H1 (cell line): Measurements from ENCODE around the gene PNPLA1. TPM values are rescaled to one million over a fixed set of nuclear protein-coding genes. Genes with fewer than 3 reads are reported as not detected.

ENCODE experiments used
- CTCF ChIA-PET: fragments of 300-600 bp; sonication (Branson Sonifier 250); formaldehyde crosslinking; loops from one replicate; lab custom pipeline; 2021; ENCODE audit not compliant: partially characterized antibody; lab: Charles Lee
- POLR2A ChIA-PET: fragments of 300-600 bp; sonication (Branson Sonifier 250); formaldehyde crosslinking; loops from one replicate; lab custom pipeline; 2021; ENCODE audit warnings: inconsistent platforms; ENCODE audit not compliant: partially characterized antibody; lab: Charles Lee
- DNase-seq, 2 experiments: peaks; one replicate each; pipeline versions ENCODE4 v3.0.0 to v3.0.0-alpha.2; 2010 to 2022; ENCODE audit warnings: low spot score in 2 of 2, low read depth in 1 of 2, mixed read lengths in 1 of 2
- FAIRE-seq: peaks from 2 replicates; lab custom pipeline; 2011; peaks lifted over from hg19 to GRCh38; lab: Jason Lieb, UNC
- H2AFZ ChIP-seq: 2 replicates; pipeline ENCODE4 v1.8.1; 2012; ENCODE audit warnings: low read length, inconsistent platforms
- H2AK5ac ChIP-seq: 2 replicates; pipeline ENCODE4 v1.6.1; 2013; ENCODE audit warnings: low read depth, low read length
- H2BK120ac ChIP-seq: replicated peaks from 2 replicates; pipeline ENCODE3; 2013; ENCODE audit warnings: low read depth, low read length, inconsistent platforms
- H2BK12ac ChIP-seq: 2 replicates; pipeline ENCODE4 v1.6.1; 2013; ENCODE audit warnings: low read depth, low read length
- H2BK15ac ChIP-seq: 2 replicates; pipeline ENCODE4 v1.6.1; 2013; ENCODE audit warnings: low read length
- H2BK20ac ChIP-seq: 2 replicates; pipeline ENCODE4 v1.6.1; 2013; ENCODE audit warnings: low read length
- H2BK5ac ChIP-seq: 2 replicates; pipeline ENCODE4 v1.6.1; 2013; ENCODE audit warnings: low read depth, low read length
- H3K14ac ChIP-seq: 2 replicates; pipeline ENCODE4 v1.6.1; 2013; ENCODE audit warnings: inconsistent platforms; ENCODE audit not compliant: insufficient read length
- H3K18ac ChIP-seq: 2 replicates; pipeline ENCODE4 v1.6.1; 2013; ENCODE audit warnings: low read length; ENCODE audit errors: extremely low read depth
- H3K23ac ChIP-seq: 2 replicates; pipeline ENCODE4 v1.6.1; 2013; ENCODE audit warnings: inconsistent platforms; ENCODE audit not compliant: insufficient read length
- H3K23me2 ChIP-seq: 2 replicates; pipeline ENCODE4 v1.6.1; 2013; ENCODE audit warnings: low read depth, low read length
- H3K27ac ChIP-seq: 2 replicates; pipeline ENCODE4 v1.6.1; 2011; ENCODE audit warnings: low read depth, low read length, inconsistent platforms
- H3K27me3 ChIP-seq, 4 experiments: replicated peaks in 1 of 4; 1 replicate in 1 of 4; 2 replicates in 3 of 4; pipeline versions ENCODE4 v1.6.1 to v1.8.1; 2011 to 2013; ENCODE audit warnings: low read length in 3 of 4, mild to moderate bottlenecking in 3 of 4, inconsistent platforms in 2 of 4, mixed read lengths in 2 of 4, moderate library complexity in 1 of 4; ENCODE audit not compliant: control insufficient read depth in 3 of 4, insufficient read depth in 3 of 4; ENCODE audit errors: extremely low read depth in 1 of 4
- H3K36me3 ChIP-seq, 4 experiments: 2 replicates each; pipeline versions ENCODE4 v1.6.1 to v1.8.1; 2011 to 2013; ENCODE audit warnings: mild to moderate bottlenecking in 4 of 4, low read length in 3 of 4, moderate library complexity in 2 of 4, control low read depth in 1 of 4, inconsistent platforms in 1 of 4; ENCODE audit not compliant: insufficient read depth in 4 of 4, control insufficient read depth in 2 of 4
- H3K4ac ChIP-seq: replicated peaks from 2 replicates; pipeline ENCODE3; 2013; ENCODE audit warnings: low read length, low read depth, mixed read lengths, inconsistent platforms; ENCODE audit not compliant: insufficient read length
- H3K4me1 ChIP-seq, 4 experiments: replicated peaks in 1 of 4; 1 replicate in 1 of 4; 2 replicates in 3 of 4; pipeline versions ENCODE4 v1.6.1 to v1.8.1; 2011 to 2013; ENCODE audit warnings: low read length in 3 of 4, inconsistent platforms in 2 of 4, mixed read lengths in 1 of 4; ENCODE audit not compliant: insufficient read depth in 4 of 4, control insufficient read depth in 3 of 4
- H3K4me2 ChIP-seq, 2 experiments: 2 replicates each; pipeline versions ENCODE4 v1.6.1 to v1.8.1; 2011 to 2013; ENCODE audit warnings: low read depth in 2 of 2, low read length in 2 of 2, control low read depth in 1 of 2, inconsistent platforms in 1 of 2, mild to moderate bottlenecking in 1 of 2; ENCODE audit not compliant: insufficient read depth in 1 of 2
- H3K4me3 ChIP-seq, 4 experiments: fragments of 200-600, 300-600 bp in 1 of 4; sonication (generic), shearing (Covaris generic), sonication (Bioruptor Twin) in 1 of 4; 2 replicates each; pipeline versions ENCODE4 v1.5.1 to v1.8.1; 2011 to 2016; ENCODE audit warnings: low read length in 4 of 4, low read depth in 3 of 4, control low read depth in 2 of 4, inconsistent platforms in 2 of 4, mild to moderate bottlenecking in 2 of 4, mixed read lengths in 1 of 4, moderate library complexity in 1 of 4; ENCODE audit not compliant: insufficient read depth in 2 of 4; ENCODE audit errors: extremely low read depth in 1 of 4
- H3K56ac ChIP-seq: replicated peaks from 2 replicates; pipeline ENCODE3; 2013; ENCODE audit warnings: low read depth, mild to moderate bottlenecking, mixed read lengths, low read length, inconsistent platforms; ENCODE audit not compliant: insufficient read length
- H3K79me1 ChIP-seq: 2 replicates; pipeline ENCODE4 v1.6.1; 2013; ENCODE audit warnings: low read depth, low read length, control low read depth
- H3K79me2 ChIP-seq, 2 experiments: 2 replicates each; pipeline versions ENCODE4 v1.6.1 to v1.8.1; 2012 to 2013; ENCODE audit warnings: low read length in 2 of 2, mild to moderate bottlenecking in 2 of 2, inconsistent platforms in 1 of 2; ENCODE audit not compliant: insufficient read depth in 2 of 2, control insufficient read depth in 1 of 2
- H3K9ac ChIP-seq, 4 experiments: replicated peaks in 1 of 4; 1 replicate in 1 of 4; 2 replicates in 3 of 4; pipeline versions ENCODE4 v1.6.1 to v1.8.1; 2011 to 2013; ENCODE audit warnings: low read depth in 3 of 4, low read length in 3 of 4, control low read depth in 2 of 4, mild to moderate bottlenecking in 2 of 4, moderate library complexity in 2 of 4, inconsistent platforms in 1 of 4; ENCODE audit errors: extremely low read depth in 1 of 4
- H3K9me3 ChIP-seq, 2 experiments: 2 replicates each; pipeline versions ENCODE4 v1.6.1 to v1.8.1; 2012 to 2013; ENCODE audit warnings: mild to moderate bottlenecking in 2 of 2, moderate library complexity in 2 of 2, control low read depth in 1 of 2, inconsistent platforms in 1 of 2, low read depth in 1 of 2, low read length in 1 of 2, mixed read lengths in 1 of 2; ENCODE audit not compliant: insufficient read depth in 2 of 2
- H4K20me1 ChIP-seq, 2 experiments: replicated peaks in 1 of 2; 2 replicates each; pipeline versions ENCODE3 to v1.8.1; 2011 to 2013; ENCODE audit warnings: inconsistent platforms in 2 of 2, low read length in 2 of 2, mild to moderate bottlenecking in 1 of 2; ENCODE audit not compliant: insufficient read depth in 2 of 2, control insufficient read depth in 1 of 2
- H4K5ac ChIP-seq: 2 replicates; pipeline ENCODE4 v1.6.1; 2013; ENCODE audit warnings: low read length, low read depth, mixed read lengths, inconsistent platforms; ENCODE audit not compliant: insufficient read length
- H4K8ac ChIP-seq: 2 replicates; pipeline ENCODE4 v1.8.0; 2013; ENCODE audit warnings: mild to moderate bottlenecking, moderate library complexity, low read length, inconsistent platforms; ENCODE audit not compliant: insufficient read depth; ENCODE audit errors: extremely low read depth
- H4K91ac ChIP-seq: replicated peaks from 2 replicates; pipeline ENCODE3; 2013; ENCODE audit warnings: low read length, mixed read lengths, inconsistent platforms; ENCODE audit not compliant: insufficient read length
- CREB1 ChIP-seq: IDR thresholded peaks from 2 replicates; pipeline ENCODE4 v1.6.1; 2012; ENCODE audit warnings: inconsistent platforms
- CTBP2 ChIP-seq: IDR thresholded peaks from 2 replicates; pipeline ENCODE4 v1.7.0; 2011; ENCODE audit warnings: borderline replicate concordance, mild to moderate bottlenecking, moderate library complexity, mixed read lengths, low read length; ENCODE audit not compliant: insufficient read depth, insufficient read length
- CTCF ChIP-seq, 3 experiments: IDR thresholded peaks; 1 replicate in 2 of 3; 2 replicates in 1 of 3; pipeline versions ENCODE4 v1.5.1 to v1.6.1; 2011; ENCODE audit warnings: low read length in 3 of 3, mild to moderate bottlenecking in 3 of 3, inconsistent platforms in 2 of 3, low read depth in 1 of 3, moderate library complexity in 1 of 3; ENCODE audit not compliant: insufficient read depth in 1 of 3; ENCODE audit errors: control extremely low read depth in 1 of 3
- FOSL1 ChIP-seq: IDR thresholded peaks from 2 replicates; pipeline ENCODE4 v1.6.1; 2011; ENCODE audit warnings: mild to moderate bottlenecking, low read depth, low read length, moderate library complexity; ENCODE audit not compliant: insufficient read depth
- HDAC2 ChIP-seq, 2 experiments: fragments of 300-600 bp in 1 of 2; sonication (generic) in 1 of 2; IDR thresholded peaks; 2 replicates each; pipeline ENCODE4 v1.6.1; 2011 to 2012; ENCODE audit warnings: low read depth in 2 of 2, low read length in 2 of 2, mild to moderate bottlenecking in 2 of 2, moderate library complexity in 2 of 2, borderline replicate concordance in 1 of 2, inconsistent platforms in 1 of 2
- KDM4A ChIP-seq: IDR thresholded peaks from one replicate; pipeline ENCODE4 v1.7.1; 2012; ENCODE audit warnings: low read depth, mild to moderate bottlenecking, moderate library complexity, low read length, inconsistent platforms; ENCODE audit not compliant: severe bottlenecking
- NANOG ChIP-seq: IDR thresholded peaks from 2 replicates; pipeline ENCODE4 v1.6.1; 2011; ENCODE audit warnings: low read length, low read depth, mild to moderate bottlenecking, inconsistent platforms; ENCODE audit not compliant: insufficient read depth, poor library complexity, severe bottlenecking
- NRF1 ChIP-seq: IDR thresholded peaks from 2 replicates; pipeline ENCODE4 v1.6.1; 2011; ENCODE audit warnings: mild to moderate bottlenecking, low read depth, low read length, improper control_type of control experiment
- POLR2A ChIP-seq, 2 experiments: IDR thresholded peaks; 1 replicate in 1 of 2; 2 replicates in 1 of 2; pipeline ENCODE4 v1.6.1; 2011; ENCODE audit warnings: low read depth in 2 of 2, low read length in 2 of 2, mild to moderate bottlenecking in 2 of 2; ENCODE audit errors: control extremely low read depth in 1 of 2
- POLR2AphosphoS5 ChIP-seq: IDR thresholded peaks from 2 replicates; pipeline ENCODE4 v1.6.1; 2011; ENCODE audit warnings: low read depth, low read length
- SIRT6 ChIP-seq: IDR thresholded peaks from one replicate; pipeline ENCODE4 v1.7.1; 2012; ENCODE audit warnings: low read length, inconsistent platforms
- SP1 ChIP-seq: IDR thresholded peaks from 2 replicates; pipeline ENCODE4 v1.6.1; 2011; ENCODE audit warnings: low read depth, low read length
- WGBS, 2 experiments: shearing (Covaris generic) in 1 of 2; methylation state at CpG; one replicate each; pipeline versions ENCODE4 v1.1.6 to v1.1.7; 2013 to 2015; ENCODE audit warnings: low lambda C conversion rate in 2 of 2, mixed read lengths in 2 of 2, inconsistent platforms in 1 of 2, low coverage in 1 of 2, missing lambda C conversion rate in 1 of 2; ENCODE audit not compliant: insufficient replicate concordance in 2 of 2, insufficient coverage in 1 of 2, insufficient read length in 1 of 2; ENCODE audit errors: extremely low coverage in 1 of 2, missing lambda C conversion rate in 1 of 2; 5-methylcytosine and 5-hydroxymethylcytosine counted together
- polyA plus RNA-seq, 7 experiments: library from polyadenylated mRNA; depleted of rRNA in 3 of 7; stranded (reverse) in 5 of 7; unstranded in 2 of 7; fragments of >200 nt in 5 of 7; fragments of 200-250 nt in 2 of 7; gene quantifications; 1 replicate in 5 of 7; 2 replicates in 1 of 7; 4 replicates in 1 of 7; pipeline versions ENCODE4 v1.2.1 to v1.2.3, GENCODE V29; 2011 to 2013; ENCODE audit warnings: missing spikeins in 2 of 7, mixed read lengths in 2 of 7
- total RNA-seq: library from RNA; stranded (reverse); fragmentation: NEBNext Ultra II Directional; extraction: Animal tissue kit (Norgen Biotek cat#: 25700); gene quantifications from 2 replicates; pipeline ENCODE4 v1.2.1, GENCODE V29; 2021

PNPLA1 gene
- total and polyA plus RNA-seq, 2 of the 8 experiments (the other 6 are each of a cell fraction or from before 2014, with no cell fraction given) = not detected

- Histone ChIP-seq H3K9me3 (no peaks in the 10 kb centered on the region), H2BK5ac (no peak overlapping the region), H2BK20ac (no peak overlapping the region), H2AK5ac (no peak overlapping the region), H3K23ac (no peak overlapping the region), H3K79me1 (no peaks in the 10 kb centered on the region), H3K27me3 (no peaks in the 10 kb centered on the region; a peak in 1 of 7 replicates), H3K4me1 (peaks cover 0 to 10% (median 4%) of the 10 kb centered on the region in 4 experiments; a peak in 4 of 7 replicates), H3K4me3 (no peak overlapping the region), H4K5ac (no peak overlapping the region), H4K20me1 (peaks cover 0 to 2% of the 10 kb centered on the region in 2 experiments), H2AFZ (no peak overlapping the region), H3K9ac (no peak overlapping the region), H3K4ac (no peak overlapping the region), H2BK15ac (no peak overlapping the region), H3K79me2 (no peaks in the 10 kb centered on the region), H2BK120ac (no peak overlapping the region), H3K23me2 (no peaks in the 10 kb centered on the region), H3K4me2 (no peak overlapping the region), H4K91ac (no peak overlapping the region), H3K27ac (no peak overlapping the region), H3K14ac (no peak overlapping the region), H3K36me3 (no peaks in the 10 kb centered on the region), H4K8ac (no peak overlapping the region), H3K56ac (no peak overlapping the region), H2BK12ac (no peak overlapping the region), H3K18ac (no peak overlapping the region)
- no peak for DNase-seq
- WGBS, 2 experiments = 81% methylated on average over 3 of the region's 3 CpGs; no CpG with 5 or more reads in 1 of the 2 experiments
- no peak for FAIRE-seq
- CTCF ChIA-PET = interaction anchor here (1.0 kb wide), 1 partner anchor 34 kb away, joined by 3 read pairs; no protein-coding TSS in a partner anchor
- POLR2A ChIA-PET = no interaction called here
- TF ChIP-seq POLR2A (IDR thresholded peaks at IDR 0.05; ENCODE audit: control extremely low read depth in 1 of 2, low read depth in 2 of 2, low read length in 2 of 2) = no peak
- no peak for TF ChIP-seq SP1
- no peak for TF ChIP-seq FOSL1
- no peak for TF ChIP-seq SIRT6
- no peak for TF ChIP-seq KDM4A
- TF ChIP-seq NRF1 = no peak
- TF ChIP-seq CREB1 = no peak
- TF ChIP-seq CTCF (IDR thresholded peaks at IDR 0.05; ENCODE audit: control extremely low read depth in 1 of 3, insufficient read depth in 1 of 3, low read depth in 1 of 3, low read length in 3 of 3) = no peak
- TF ChIP-seq CTBP2 = no peak
- TF ChIP-seq POLR2AphosphoS5 = no peak
- TF ChIP-seq HDAC2 (IDR thresholded peaks at IDR 0.05; ENCODE audit: borderline replicate concordance in 1 of 2, low read depth in 2 of 2, low read length in 2 of 2) = no peak
- TF ChIP-seq NANOG = no peak
Measured at GRCh38 chr6:36322591-36322990, 52.7 kb downstream of the PNPLA1 start.
